Activated T-cell treated with anti-CD3 and anti-CD28 coated beads, Interleukin-2, amount 50 U/mL, for 4 hours (primary cell): Measurements from ENCODE around the gene OR10J4. TPM values are rescaled to one million over a fixed set of nuclear protein-coding genes. Genes with fewer than 3 reads are reported as not detected.

Experiments
- ATAC-seq, 2 donors: fragments of 200-7000 bp; cut with Tn5 transposase; one replicate each; pipeline ENCODE4 v1.10.0; 2021
- DNase-seq: peaks from one replicate; pipeline ENCODE4 v3.0.0-alpha.2; 2020
- H3K27me3 Mint-ChIP-seq: one replicate; pipeline ENCODE4 v1.8.0; 2021; ENCODE audit warnings: low read depth, mixed read lengths
- H3K36me3 Mint-ChIP-seq: one replicate; pipeline ENCODE4 v1.8.0; 2022; ENCODE audit warnings: mixed read lengths; ENCODE audit not compliant: insufficient read depth
- H3K4me1 Mint-ChIP-seq: one replicate; pipeline ENCODE4 v1.8.0; 2021; ENCODE audit warnings: low read depth, mixed read lengths
- H3K4me3 Mint-ChIP-seq: one replicate; pipeline ENCODE4 v1.8.0; 2021; ENCODE audit warnings: mild to moderate bottlenecking, moderate library complexity, mixed read lengths
- H3K9me3 Mint-ChIP-seq: one replicate; pipeline ENCODE4 v1.8.0; 2021; ENCODE audit warnings: mixed read lengths
- total RNA-seq, 3 donors: library from RNA; stranded (reverse); gene quantifications; one replicate each; pipeline ENCODE4 v1.2.1, GENCODE V29; 2021

Gene OR10J4
- total RNA-seq, 3 donors from 2014 or later: not detected

GRCh38 chr1:159459551-159459950, 27.5 kb downstream of the OR10J4 start:
- Mint-ChIP-seq H3K9me3 (peaks cover 13% of the 10 kb centered on the region), H3K27me3 (no peaks in the 10 kb centered on the region), H3K4me1 (no peaks in the 10 kb centered on the region), H3K36me3 (no peaks in the 10 kb centered on the region), H3K4me3 (no peak overlapping the region)
- ATAC-seq: no peak
- DNase-seq: no peak

- DNase-seq (no peak), ATAC-seq (no peak)
- H3K9me3 Mint-ChIP-seq: peaks cover 13% of the 10 kb centered on the region
- no peak overlapping the region for H3K4me3 Mint-ChIP-seq
- H3K36me3 Mint-ChIP-seq: no peaks in the 10 kb centered on the region
- H3K27me3 Mint-ChIP-seq: peaks cover 5% of the 10 kb centered on the region
- H3K4me1 Mint-ChIP-seq: no peaks in the 10 kb centered on the region
Measured at GRCh38 chr1:159465191-159465603, 33.2 kb downstream of the OR10J4 start.

GRCh38 chr1:159468321-159468720, 36.3 kb downstream of the OR10J4 start:
- no peak for ATAC-seq
- Mint-ChIP-seq H3K4me3 (no peak overlapping the region), H3K27me3 (peaks cover 13% of the 10 kb centered on the region), H3K9me3 (no peaks in the 10 kb centered on the region), H3K36me3 (no peaks in the 10 kb centered on the region), H3K4me1 (no peaks in the 10 kb centered on the region)
- no peak for DNase-seq

- ATAC-seq (no peak), DNase-seq (no peak)
- Mint-ChIP-seq H3K36me3 (no peaks in the 10 kb centered on the region), H3K27me3 (peaks cover 15% of the 10 kb centered on the region), H3K4me3 (no peak overlapping the region), H3K9me3 (no peaks in the 10 kb centered on the region), H3K4me1 (no peaks in the 10 kb centered on the region)
Measured at GRCh38 chr1:159469921-159470533, 38.0 kb downstream of the OR10J4 start.

- Mint-ChIP-seq H3K4me3 (no peak overlapping the region), H3K36me3 (no peaks in the 10 kb centered on the region), H3K4me1 (no peaks in the 10 kb centered on the region), H3K27me3 (peaks cover 10% of the 10 kb centered on the region), H3K9me3 (no peaks in the 10 kb centered on the region)
- DNase-seq: no peak
- no peak for ATAC-seq
Measured at GRCh38 chr1:159473335-159473734, 41.3 kb downstream of the OR10J4 start.

GRCh38 chr1:159474926-159475325, 42.9 kb downstream of the OR10J4 start:
- DNase-seq: no peak
- no peaks in the 10 kb centered on the region for H3K4me1 Mint-ChIP-seq
- peaks cover 10% of the 10 kb centered on the region for H3K27me3 Mint-ChIP-seq
- H3K36me3 Mint-ChIP-seq: no peaks in the 10 kb centered on the region
- no peaks in the 10 kb centered on the region for H3K9me3 Mint-ChIP-seq
- H3K4me3 Mint-ChIP-seq: no peak overlapping the region
- ATAC-seq: no peak

Other genes with a start within 250 kb of the OR10J4 start
- under 1 TPM in 1 of 3 donors, not detected in 2; 0.46 TPM for gene ACKR1, start 227.3 kb upstream of the OR10J4 start, total RNA-seq
- not detected for gene FCER1A, start 129.9 kb upstream of the OR10J4 start, total RNA-seq
- gene OR10J1, start 7.5 kb downstream of the OR10J4 start, total RNA-seq: not detected
- gene OR10J5, start 103.8 kb downstream of the OR10J4 start, total RNA-seq: not detected
- gene APCS, start 155.6 kb downstream of the OR10J4 start, total RNA-seq: under 1 TPM in 2 of 3 donors, not detected in 1; 0.25 to 0.43 TPM